H9 (cell line): Measurements from ENCODE around the gene GDAP1L1. TPM values are rescaled to one million over a fixed set of nuclear protein-coding genes. Genes with fewer than 3 reads are reported as not detected.

Source experiments
- DNase-seq: peaks from one replicate; pipeline ENCODE4 v3.0.0-alpha.2; 2017
- H2AFZ ChIP-seq: one replicate; pipeline ENCODE4 v1.6.1; 2013; ENCODE audit warnings: mild to moderate bottlenecking, low read length, control low read depth, moderate library complexity
- H2AK5ac ChIP-seq: 2 replicates; pipeline ENCODE4 v1.6.1; 2013; ENCODE audit warnings: low read length, control low read depth, mixed read lengths; ENCODE audit not compliant: insufficient read length
- H2BK120ac ChIP-seq: one replicate; pipeline ENCODE4 v1.6.1; 2013; ENCODE audit warnings: low read depth, mild to moderate bottlenecking, low read length, control low read depth, inconsistent platforms; ENCODE audit not compliant: poor library complexity, severe bottlenecking
- H2BK12ac ChIP-seq: 2 replicates; pipeline ENCODE4 v1.6.1; 2013; ENCODE audit warnings: low read length, control low read depth, mixed read lengths, low read depth; ENCODE audit not compliant: insufficient read length
- H2BK15ac ChIP-seq: 2 replicates; pipeline ENCODE4 v1.6.1; 2013; ENCODE audit warnings: low read depth, low read length, control low read depth
- H2BK20ac ChIP-seq: one replicate; pipeline ENCODE4 v1.6.1; 2013; ENCODE audit warnings: low read depth, mild to moderate bottlenecking, low read length, control low read depth, inconsistent platforms; ENCODE audit not compliant: poor library complexity, severe bottlenecking
- H2BK5ac ChIP-seq: 2 replicates; pipeline ENCODE4 v1.6.1; 2013; ENCODE audit warnings: low read length, control low read depth, mixed read lengths; ENCODE audit not compliant: insufficient read length
- H3K14ac ChIP-seq: 2 replicates; pipeline ENCODE4 v1.6.1; 2013; ENCODE audit warnings: low read length, control low read depth; ENCODE audit not compliant: insufficient read depth
- H3K18ac ChIP-seq: 2 replicates; pipeline ENCODE4 v1.6.1; 2013; ENCODE audit warnings: low read depth, mild to moderate bottlenecking, mixed read lengths, low read length, control low read depth; ENCODE audit not compliant: insufficient read length
- H3K23ac ChIP-seq: 2 replicates; pipeline ENCODE4 v1.6.1; 2013; ENCODE audit warnings: low read length, control low read depth, mixed read lengths, low read depth; ENCODE audit not compliant: insufficient read length
- H3K23me2 ChIP-seq: 2 replicates; pipeline ENCODE4 v1.6.1; 2013; ENCODE audit warnings: low read depth, mild to moderate bottlenecking, mixed read lengths, low read length, control low read depth; ENCODE audit not compliant: insufficient read length, poor library complexity, severe bottlenecking
- H3K27ac ChIP-seq: 2 replicates; pipeline ENCODE4 v1.5.1; 2013; ENCODE audit warnings: low read length, control low read depth, mixed read lengths, low read depth; ENCODE audit not compliant: insufficient read length
- H3K27me3 ChIP-seq: 2 replicates; pipeline ENCODE4 v1.6.1; 2013; ENCODE audit warnings: low read length, control low read depth, inconsistent platforms; ENCODE audit not compliant: insufficient read depth
- H3K4ac ChIP-seq: 2 replicates; pipeline ENCODE4 v1.6.1; 2013; ENCODE audit warnings: low read depth, mild to moderate bottlenecking, control low read depth, inconsistent platforms, low read length, moderate library complexity
- H3K4me1 ChIP-seq: 2 replicates; pipeline ENCODE4 v1.6.1; 2013; ENCODE audit warnings: low read length, control low read depth, inconsistent platforms; ENCODE audit not compliant: insufficient read depth
- H3K4me2 ChIP-seq: 2 replicates; pipeline ENCODE4 v1.6.1; 2013; ENCODE audit warnings: low read length, control low read depth, mixed read lengths; ENCODE audit not compliant: insufficient read length, insufficient read depth
- H3K56ac ChIP-seq: 2 replicates; pipeline ENCODE4 v1.6.1; 2013; ENCODE audit warnings: low read depth, mild to moderate bottlenecking, mixed read lengths, low read length, control low read depth; ENCODE audit not compliant: insufficient read length
- H3K79me1 ChIP-seq: 2 replicates; pipeline ENCODE4 v1.6.1; 2013; ENCODE audit warnings: low read depth, mild to moderate bottlenecking, moderate library complexity, low read length, control low read depth, inconsistent platforms; ENCODE audit not compliant: insufficient read depth, poor library complexity, severe bottlenecking
- H3K79me2 ChIP-seq: 2 replicates; pipeline ENCODE4 v1.6.1; 2013; ENCODE audit warnings: low read length, control low read depth, inconsistent platforms; ENCODE audit not compliant: insufficient read depth
- H3K9ac ChIP-seq: 2 replicates; pipeline ENCODE4 v1.6.1; 2013; ENCODE audit warnings: low read length, control low read depth, mixed read lengths; ENCODE audit not compliant: insufficient read length; ENCODE audit errors: extremely low read depth
- H3K9me3 ChIP-seq: one replicate; pipeline ENCODE4 v1.6.1; 2013; ENCODE audit warnings: low read depth, low read length, inconsistent platforms; ENCODE audit not compliant: control insufficient read depth
- H3T11ph ChIP-seq: one replicate; pipeline ENCODE4 v1.6.1; 2013; ENCODE audit warnings: mild to moderate bottlenecking, low read length, control low read depth, inconsistent platforms
- H4K20me1 ChIP-seq: one replicate; pipeline ENCODE4 v1.6.1; 2013; ENCODE audit not compliant: control insufficient read depth, insufficient read length, insufficient read depth
- H4K5ac ChIP-seq: 2 replicates; pipeline ENCODE4 v1.6.1; 2013; ENCODE audit warnings: low read depth, mild to moderate bottlenecking, mixed read lengths, low read length, control low read depth; ENCODE audit not compliant: insufficient read length
- H4K8ac ChIP-seq: replicated peaks from 2 replicates; pipeline ENCODE4 v1.6.1; 2013; ENCODE audit warnings: low read length, control low read depth, mixed read lengths, low read depth; ENCODE audit not compliant: insufficient read length
- H4K91ac ChIP-seq: 2 replicates; pipeline ENCODE4 v1.6.1; 2013; ENCODE audit warnings: low read depth, mild to moderate bottlenecking, moderate library complexity, mixed read lengths, low read length, control low read depth; ENCODE audit not compliant: insufficient read length
- H3K27ac Mint-ChIP-seq, 3 experiments: 2 replicates in 2 of 3; 3 replicates in 1 of 3; pipeline ENCODE4 v1.8.0; 2020 to 2021; ENCODE audit warnings: mixed read lengths in 3 of 3, mild to moderate bottlenecking in 1 of 3, moderate library complexity in 1 of 3
- H3K27me3 Mint-ChIP-seq: 2 replicates; pipeline ENCODE4 v1.8.0; 2021; ENCODE audit warnings: low read depth, mild to moderate bottlenecking, moderate library complexity, mixed read lengths
- H3K36me3 Mint-ChIP-seq, 3 experiments: 2 replicates in 2 of 3; 3 replicates in 1 of 3; pipeline ENCODE4 v1.8.0; 2020 to 2021; ENCODE audit warnings: low read depth in 3 of 3, mixed read lengths in 3 of 3; ENCODE audit not compliant: insufficient read depth in 1 of 3
- H3K4me1 Mint-ChIP-seq, 2 experiments: 2 replicates each; pipeline ENCODE4 v1.8.0; 2020; ENCODE audit warnings: mixed read lengths in 2 of 2
- H3K4me3 Mint-ChIP-seq, 2 experiments: 2 replicates in 1 of 2; 3 replicates in 1 of 2; pipeline ENCODE4 v1.8.0; 2020 to 2021; ENCODE audit warnings: mild to moderate bottlenecking in 2 of 2, mixed read lengths in 2 of 2, moderate library complexity in 1 of 2
- H3K9me3 Mint-ChIP-seq, 2 experiments: 2 replicates in 1 of 2; 3 replicates in 1 of 2; pipeline ENCODE4 v1.8.0; 2020; ENCODE audit warnings: mild to moderate bottlenecking in 2 of 2, mixed read lengths in 2 of 2, moderate library complexity in 1 of 2
- WGBS: extraction: QIAGEN DNeasy Blood & Tissue Kit; methylation state at CpG from one replicate; pipeline ENCODE4 v1.1.7; 2013; ENCODE audit warnings: missing lambda C conversion rate, low lambda C conversion rate, mixed read lengths; ENCODE audit not compliant: insufficient read length; ENCODE audit errors: extremely low coverage; 5-methylcytosine and 5-hydroxymethylcytosine counted together
- total RNA-seq: library from RNA; stranded (reverse); gene quantifications from 2 replicates; pipeline ENCODE4 v1.2.1, GENCODE V29; 2021
- TF ChIP-seq, protein P1 (sequence below): fragments of 200-600 bp; sonication (generic); conservative IDR thresholded peaks from 3 replicates; pipeline ENCODE4 v1.8.0; 2021; ENCODE audit warnings: antibody characterized with exemption, mild to moderate bottlenecking

GDAP1L1 gene
- total RNA-seq, 1 experiment from 2014 or later: 5.9 TPM

DNA sequence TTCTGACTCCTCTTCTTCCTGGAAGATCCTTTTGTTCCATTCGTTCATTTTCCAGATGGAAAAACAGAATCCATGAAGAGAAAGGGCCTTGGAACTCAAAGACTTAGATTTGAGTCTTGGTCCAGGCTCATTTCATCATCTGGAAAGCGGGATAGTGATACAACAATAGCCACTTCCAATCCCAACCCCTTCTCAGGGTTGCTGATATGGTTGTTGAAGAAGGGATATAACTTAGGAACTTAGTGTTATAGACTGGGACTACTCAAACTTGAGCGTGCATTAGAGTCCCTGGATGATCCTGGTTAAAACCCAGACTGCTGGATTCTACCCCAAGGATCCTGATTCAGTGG is 1.3 kb downstream of the GDAP1L1 start:
- Histone ChIP-seq H3K56ac (no peak overlapping the region), H3T11ph (no peak overlapping the region), H3K4ac (no peak overlapping the region), H3K27me3 (no peaks in the 10 kb centered on the region), H3K23ac (no peak overlapping the region), H4K5ac (no peak overlapping the region), H3K4me1 (no peaks in the 10 kb centered on the region), H2AK5ac (no peak overlapping the region), H2BK5ac (no peak overlapping the region), H3K4me2 (no peak overlapping the region), H4K20me1 (no peaks in the 10 kb centered on the region), H2AFZ (no peak overlapping the region), H3K27ac (no peak overlapping the region), H3K79me1 (no peaks in the 10 kb centered on the region), H3K9me3 (no peaks in the 10 kb centered on the region), H3K14ac (no peak overlapping the region), H2BK12ac (no peak overlapping the region), H3K18ac (no peak overlapping the region), H2BK20ac (no peak overlapping the region), H4K91ac (no peak overlapping the region), H2BK120ac (no peak overlapping the region), H3K9ac (no peak overlapping the region), H3K23me2 (peaks cover 8% of the 10 kb centered on the region), H2BK15ac (no peak overlapping the region), H4K8ac (no peak overlapping the region), H3K79me2 (no peaks in the 10 kb centered on the region)
- no CpG with 5 or more reads among the region's 3 CpGs for WGBS
- no peaks in the 10 kb centered on the region for H3K36me3 Mint-ChIP-seq
- H3K27ac Mint-ChIP-seq: no peak overlapping the region
- H3K9me3 Mint-ChIP-seq: no peaks in the 10 kb centered on the region
- TF ChIP-seq, protein P1, sequence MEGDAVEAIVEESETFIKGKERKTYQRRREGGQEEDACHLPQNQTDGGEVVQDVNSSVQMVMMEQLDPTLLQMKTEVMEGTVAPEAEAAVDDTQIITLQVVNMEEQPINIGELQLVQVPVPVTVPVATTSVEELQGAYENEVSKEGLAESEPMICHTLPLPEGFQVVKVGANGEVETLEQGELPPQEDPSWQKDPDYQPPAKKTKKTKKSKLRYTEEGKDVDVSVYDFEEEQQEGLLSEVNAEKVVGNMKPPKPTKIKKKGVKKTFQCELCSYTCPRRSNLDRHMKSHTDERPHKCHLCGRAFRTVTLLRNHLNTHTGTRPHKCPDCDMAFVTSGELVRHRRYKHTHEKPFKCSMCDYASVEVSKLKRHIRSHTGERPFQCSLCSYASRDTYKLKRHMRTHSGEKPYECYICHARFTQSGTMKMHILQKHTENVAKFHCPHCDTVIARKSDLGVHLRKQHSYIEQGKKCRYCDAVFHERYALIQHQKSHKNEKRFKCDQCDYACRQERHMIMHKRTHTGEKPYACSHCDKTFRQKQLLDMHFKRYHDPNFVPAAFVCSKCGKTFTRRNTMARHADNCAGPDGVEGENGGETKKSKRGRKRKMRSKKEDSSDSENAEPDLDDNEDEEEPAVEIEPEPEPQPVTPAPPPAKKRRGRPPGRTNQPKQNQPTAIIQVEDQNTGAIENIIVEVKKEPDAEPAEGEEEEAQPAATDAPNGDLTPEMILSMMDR: no peak
- H3K4me3 Mint-ChIP-seq: peak overlapping the region; percentile 71 to 86; a peak in 4 of 5 replicates
- peaks cover 24% of the 10 kb centered on the region for H3K27me3 Mint-ChIP-seq
- no peak for DNase-seq
- H3K4me1 Mint-ChIP-seq: peaks cover 14 to 18% of the 10 kb centered on the region in 2 experiments
